GM19463 (cell line): Measurements from ENCODE around the gene BDH1.
"Not testable (repeated sequence)": the region's sequence is repeated elsewhere in the genome, so short reads cannot be mapped to it uniquely, and the experiment has no call there.

Experiments used
- ATAC-seq: cut with Tn5 transposase; IDR thresholded peaks from one replicate; pipeline ENCODE4 v1.9.1; 2021; ENCODE audit warnings: mild to moderate bottlenecking, moderate library complexity; ENCODE audit not compliant: unreplicated experiment

Gene BDH1, protein sequence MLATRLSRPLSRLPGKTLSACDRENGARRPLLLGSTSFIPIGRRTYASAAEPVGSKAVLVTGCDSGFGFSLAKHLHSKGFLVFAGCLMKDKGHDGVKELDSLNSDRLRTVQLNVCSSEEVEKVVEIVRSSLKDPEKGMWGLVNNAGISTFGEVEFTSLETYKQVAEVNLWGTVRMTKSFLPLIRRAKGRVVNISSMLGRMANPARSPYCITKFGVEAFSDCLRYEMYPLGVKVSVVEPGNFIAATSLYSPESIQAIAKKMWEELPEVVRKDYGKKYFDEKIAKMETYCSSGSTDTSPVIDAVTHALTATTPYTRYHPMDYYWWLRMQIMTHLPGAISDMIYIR

GRCh38 chr3:197555281-197556261 lies at the start of gene BDH1:
Gene BDH1, minus strand, starts transcription at chr3:197555968. Its CDS starts 9,525 bp downstream, at chr3:197546443.
- peak; percentile 35 for ATAC-seq

DNA sequence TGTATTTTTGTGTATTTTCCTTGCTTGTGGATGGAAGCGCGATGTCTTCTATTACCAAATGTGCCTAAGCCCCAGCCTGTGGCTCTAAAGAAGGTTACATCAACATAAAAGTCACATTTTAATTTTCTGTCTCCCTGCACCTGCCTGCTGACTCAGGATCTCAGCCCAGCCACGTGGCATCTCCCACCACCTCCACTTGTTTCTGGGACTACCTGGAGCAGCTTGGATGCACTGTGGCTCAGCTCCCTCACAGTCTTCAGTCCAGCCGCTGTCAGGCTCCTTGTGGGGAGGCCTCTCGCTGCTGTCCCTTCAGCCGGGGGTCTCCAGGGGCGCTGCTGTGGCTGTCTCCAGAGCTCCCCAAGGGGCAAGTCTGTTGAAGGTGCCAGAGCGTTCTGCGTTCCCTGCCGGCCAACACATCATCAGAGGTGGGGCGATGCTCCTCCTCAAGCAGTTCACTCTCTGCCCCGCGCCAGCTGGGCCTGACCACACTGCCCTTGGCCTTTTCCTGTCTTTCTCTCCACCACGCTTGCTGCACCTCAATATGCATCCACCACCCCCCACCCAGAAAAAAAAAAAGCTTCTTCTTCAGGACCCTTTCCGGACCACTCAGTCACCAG lies 47.7 kb upstream of the BDH1 start:
- no peak for ATAC-seq

DNA sequence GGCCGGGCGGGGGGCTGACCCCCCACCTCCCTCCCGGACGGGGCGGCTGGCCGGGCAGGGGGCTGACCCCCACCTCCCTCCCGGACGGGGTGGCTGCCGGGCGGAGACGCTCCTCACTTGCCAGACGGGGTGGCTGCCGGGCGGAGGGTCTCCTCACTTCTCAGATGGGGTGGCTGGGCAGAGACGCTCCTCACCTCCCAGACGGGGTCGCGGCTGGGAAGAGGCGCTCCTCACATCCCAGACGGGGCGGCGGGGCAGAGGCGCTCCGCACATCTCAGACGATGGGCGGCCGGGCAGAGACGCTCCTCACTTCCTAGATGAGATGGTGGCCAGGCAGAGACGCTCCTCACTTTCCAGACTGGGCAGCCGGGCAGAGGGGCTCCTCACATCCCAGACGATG lies 46.6 kb upstream of the BDH1 start:
- ATAC-seq = not testable (repeated sequence)

- ATAC-seq = not testable (repeated sequence)
These were observed 45.7 kb upstream of the BDH1 start for GRCh38 chr3:197601566-197601840.

DNA sequence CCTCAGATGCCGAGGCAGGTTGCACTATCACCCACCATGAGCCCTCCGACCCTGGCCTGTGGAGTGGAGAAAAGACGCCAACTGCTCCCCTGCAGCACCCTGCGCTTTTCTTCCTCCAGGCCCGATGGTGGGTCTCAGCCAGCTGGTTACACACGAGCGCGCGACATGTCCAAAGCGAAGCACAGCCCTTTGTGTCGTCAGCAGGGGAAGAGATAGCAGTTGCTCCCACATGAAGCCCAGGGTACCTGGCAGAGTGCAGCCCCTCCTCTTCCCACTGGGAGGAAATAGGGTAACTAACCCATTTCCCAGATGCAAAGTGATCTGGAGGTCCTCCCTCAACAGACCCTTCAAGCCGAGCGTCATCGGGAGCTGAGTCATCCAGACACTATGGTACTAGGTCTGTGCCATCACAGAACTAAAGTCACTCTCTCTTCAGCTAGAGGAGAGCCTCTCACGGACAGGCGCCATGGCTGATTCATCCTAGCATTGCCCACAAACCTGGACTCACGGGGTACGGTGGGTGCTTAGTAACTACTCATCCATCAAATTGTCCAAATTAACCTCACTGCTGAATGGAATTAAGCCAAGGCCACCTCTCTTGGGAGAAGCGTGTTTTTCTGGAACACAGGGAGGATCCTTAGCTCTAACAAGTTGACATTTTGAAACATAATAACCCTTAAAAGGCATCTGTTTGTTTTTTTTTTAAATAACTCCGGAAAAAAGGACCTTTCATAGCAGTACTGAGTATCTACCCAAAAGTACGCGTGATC lies 45.2 kb upstream of the BDH1 start:
- ATAC-seq = no peak

GRCh38 chr3:197599089-197599765 lies 43.5 kb upstream of the BDH1 start:
- ATAC-seq = peak; percentile 80

DNA sequence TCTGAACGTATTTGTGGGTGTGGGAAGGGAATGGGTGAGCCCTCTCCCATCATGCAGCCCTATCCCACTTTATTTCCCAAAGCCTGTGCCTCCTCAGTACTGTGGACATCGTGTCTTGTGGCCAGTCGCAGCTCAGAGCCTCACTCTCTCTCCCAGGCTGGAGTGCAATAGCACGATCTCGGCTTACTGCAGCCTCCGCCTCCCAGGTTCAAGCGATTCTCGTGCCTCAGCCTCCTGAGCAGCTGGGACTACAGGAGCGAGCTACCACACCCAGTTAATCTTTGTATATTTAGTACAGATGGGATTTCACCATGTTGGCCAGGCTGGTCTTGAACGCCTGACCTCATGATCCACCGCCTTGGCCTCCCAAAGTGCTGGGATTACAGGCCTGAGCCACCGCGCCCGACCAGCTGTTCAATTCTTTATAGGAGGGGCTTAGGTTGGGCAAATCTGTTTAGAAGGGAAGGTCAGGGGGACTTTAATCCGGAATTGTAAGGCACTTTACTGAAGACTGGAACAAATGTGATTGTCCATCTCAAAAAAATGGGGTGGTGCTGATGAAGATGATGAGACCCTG lies 42.7 kb upstream of the BDH1 start:
- ATAC-seq = no peak

GRCh38 chr3:197597335-197597734 lies 41.6 kb upstream of the BDH1 start:
- no peak for ATAC-seq

DNA sequence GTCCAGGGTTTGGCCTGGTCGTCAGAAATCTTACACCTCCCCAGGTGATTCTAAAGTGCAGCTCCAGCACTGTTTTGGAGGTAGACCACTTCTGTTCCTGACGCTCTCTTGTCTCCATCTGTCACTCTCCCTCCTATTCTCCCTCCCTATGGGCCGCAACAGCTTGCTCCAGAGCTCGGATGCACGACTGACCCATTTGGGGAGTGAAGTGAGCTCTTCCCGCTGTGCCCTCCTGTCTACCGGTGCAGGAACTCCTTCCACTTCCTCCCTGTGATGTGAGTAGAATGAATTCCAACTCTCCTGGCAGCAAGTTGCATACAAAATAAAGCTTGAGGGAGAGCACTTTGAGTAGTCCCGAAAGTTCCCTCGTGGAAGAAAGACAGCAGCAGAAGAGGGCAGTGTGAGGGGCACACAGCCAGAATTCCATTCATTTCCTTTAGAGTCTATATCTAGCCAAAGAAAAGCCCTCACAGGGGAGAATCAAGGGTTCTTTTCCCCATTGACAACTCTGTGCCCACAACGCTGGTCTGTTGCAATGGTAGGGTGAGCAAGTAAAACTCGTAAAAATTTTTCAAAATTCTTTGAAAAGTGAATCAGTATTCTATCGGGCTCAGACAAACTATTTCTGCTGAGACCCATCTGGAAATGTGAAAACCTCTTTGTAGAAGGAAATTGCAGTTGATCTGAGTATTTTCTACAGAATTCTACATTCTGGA lies 39.9 kb upstream of the BDH1 start:
- ATAC-seq = no peak

- no peak for ATAC-seq
These were observed 37.2 kb upstream of the BDH1 start for GRCh38 chr3:197593046-197593380.

GRCh38 chr3:197592361-197593045 lies 36.7 kb upstream of the BDH1 start:
- ATAC-seq = no peak

DNA sequence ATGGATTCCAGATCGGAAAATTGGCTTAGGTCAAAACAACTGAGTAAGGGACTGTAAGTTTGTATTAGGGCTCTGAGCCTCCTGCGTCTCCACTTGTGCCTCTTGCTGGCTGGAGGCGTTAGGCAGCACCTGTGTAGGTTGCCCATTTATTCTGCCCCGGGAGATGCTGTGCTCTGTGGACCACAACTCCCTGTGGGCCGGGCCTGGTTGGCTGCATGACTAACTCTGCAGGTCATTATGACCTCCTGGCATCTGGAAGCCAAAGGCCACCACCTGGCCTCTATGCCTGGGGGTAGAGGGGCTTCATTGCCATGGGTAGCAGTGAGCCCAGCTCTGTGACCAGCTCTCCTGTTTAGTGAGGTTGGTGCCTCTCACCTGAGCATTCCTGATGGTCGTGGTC lies 36.0 kb upstream of the BDH1 start:
- ATAC-seq = no peak

DNA sequence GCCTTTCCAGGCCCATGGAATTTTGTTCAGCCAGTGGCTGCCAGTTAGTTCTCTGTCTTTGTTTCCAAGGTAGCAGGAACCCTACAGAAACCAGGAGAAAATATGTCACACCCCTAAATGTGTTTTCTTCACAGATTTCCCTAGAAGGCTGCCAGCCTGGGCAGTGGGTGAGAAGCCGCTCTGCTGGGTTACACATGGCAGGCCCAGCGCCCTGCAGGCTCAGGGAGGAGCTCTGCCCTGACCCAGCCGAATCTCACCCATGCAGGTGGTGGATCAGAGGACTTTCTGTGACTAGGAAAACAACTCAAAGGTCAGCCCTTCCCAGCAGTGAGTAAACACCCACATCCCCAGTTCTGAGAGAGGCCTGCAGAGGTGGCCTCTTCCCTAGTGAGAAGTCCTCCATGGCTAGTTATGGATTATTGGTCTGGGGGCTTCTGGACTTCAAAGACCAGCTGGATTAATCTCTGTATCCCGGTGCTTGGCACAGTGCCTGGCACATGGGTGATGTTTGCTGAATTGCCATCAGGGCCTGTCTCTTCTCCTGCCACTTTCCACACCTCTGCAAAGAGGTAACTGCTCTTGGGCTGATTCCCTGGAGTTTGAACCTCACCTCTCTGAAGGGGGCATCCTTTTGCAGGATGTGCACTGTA lies 34.7 kb upstream of the BDH1 start:
- no peak for ATAC-seq

DNA sequence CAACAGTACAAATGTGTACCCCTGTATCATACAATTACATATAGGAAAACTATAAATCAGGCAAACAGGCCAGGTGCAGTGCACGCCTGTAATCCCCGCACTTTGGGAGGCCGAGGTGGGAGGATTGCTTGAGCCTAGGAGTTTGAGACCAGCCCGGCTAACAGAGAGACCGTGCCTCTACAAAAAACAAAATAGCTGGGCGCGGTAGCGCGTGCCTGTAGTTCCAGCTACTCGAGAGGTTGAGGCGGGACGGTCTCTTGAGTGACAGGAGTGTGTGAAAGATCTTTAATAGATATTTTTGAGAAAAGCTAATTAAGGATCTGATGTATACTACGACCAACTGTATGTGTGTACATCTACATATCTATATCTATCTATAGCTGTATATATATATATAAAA lies 33.8 kb upstream of the BDH1 start:
- ATAC-seq = no peak

GRCh38 chr3:197586768-197587167 lies 31.0 kb upstream of the BDH1 start:
- not testable (repeated sequence) for ATAC-seq

DNA sequence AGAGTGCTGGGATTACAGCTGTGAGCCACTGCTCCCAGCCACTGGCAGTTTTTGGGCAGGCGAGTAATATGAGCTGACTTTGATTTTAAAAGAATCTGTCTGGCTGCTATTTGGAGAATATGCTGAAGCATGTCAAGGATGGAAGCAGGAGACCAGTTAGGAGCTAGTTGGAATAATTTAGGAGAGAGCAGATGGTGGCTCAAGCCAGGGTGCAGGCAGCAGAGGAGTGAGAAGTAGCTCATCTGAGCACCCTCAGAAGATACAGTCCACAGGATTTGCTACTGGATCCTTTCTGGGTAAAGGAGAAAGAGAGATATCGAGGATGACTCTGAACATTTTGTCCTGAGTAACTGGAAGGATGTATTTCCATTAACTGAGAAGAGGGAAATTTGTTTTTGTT lies 30.4 kb upstream of the BDH1 start:
- no peak for ATAC-seq

GRCh38 chr3:197584733-197585132 lies 29.0 kb upstream of the BDH1 start:
- no peak for ATAC-seq

DNA sequence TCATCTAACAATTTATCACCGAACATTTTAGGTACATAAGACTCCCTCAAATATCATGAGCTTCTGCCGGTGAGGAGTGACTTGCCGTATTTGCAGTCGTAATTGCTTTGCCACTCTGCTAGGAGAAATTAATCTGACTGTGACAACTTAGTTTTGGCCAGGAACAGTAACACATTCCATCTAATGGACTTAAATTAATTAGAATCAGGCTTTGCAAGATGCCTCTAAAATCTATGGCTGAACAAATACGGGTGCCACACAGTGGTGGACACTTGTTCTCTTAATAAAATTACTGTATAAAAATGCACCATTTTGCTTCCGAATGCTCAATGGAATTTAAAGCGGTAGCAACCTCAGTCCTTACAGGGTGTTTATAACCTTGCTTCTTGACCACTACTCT lies 27.6 kb upstream of the BDH1 start:
- ATAC-seq = no peak
